Astrocyte (in vitro differentiated cells and primary cell): ENCODE data around the gene STIM1. TPM values are rescaled to one million over a fixed set of nuclear protein-coding genes. Genes with fewer than 3 reads are reported as not detected.

Source experiments
- DNase-seq: peaks from one replicate; pipeline ENCODE4 v3.0.0-alpha.2; 2010; ENCODE audit warnings: low read depth
- FAIRE-seq: peaks from 2 replicates; lab custom pipeline; 2011; peaks lifted over from hg19 to GRCh38; lab: Jason Lieb, UNC
- H2AFZ ChIP-seq: 2 replicates; pipeline ENCODE4 v1.6.0; 2012; ENCODE audit warnings: low read depth, low read length, inconsistent platforms
- H3K27ac ChIP-seq: 2 replicates; pipeline ENCODE4 v1.5.1; 2011; ENCODE audit warnings: low read depth, low read length, inconsistent platforms
- H3K27me3 ChIP-seq: 2 replicates; pipeline ENCODE4 v1.6.0; 2011; ENCODE audit warnings: low read length, inconsistent platforms; ENCODE audit not compliant: insufficient read depth
- H3K36me3 ChIP-seq: 2 replicates; pipeline ENCODE4 v1.5.1; 2011; ENCODE audit warnings: low read length, inconsistent platforms; ENCODE audit not compliant: insufficient read depth
- H3K4me1 ChIP-seq: 2 replicates; pipeline ENCODE4 v1.5.1; 2011; ENCODE audit warnings: low read length, inconsistent platforms; ENCODE audit not compliant: insufficient read depth
- H3K4me2 ChIP-seq: 2 replicates; pipeline ENCODE4 v1.6.0; 2012; ENCODE audit warnings: low read length, inconsistent platforms
- H3K4me3 ChIP-seq: 2 replicates; pipeline ENCODE4 v1.5.1; 2011; ENCODE audit warnings: low read depth, mild to moderate bottlenecking, low read length, inconsistent platforms; ENCODE audit not compliant: insufficient read depth
- H3K79me2 ChIP-seq: 2 replicates; pipeline ENCODE4 v1.6.0; 2012; ENCODE audit warnings: mild to moderate bottlenecking, low read length, inconsistent platforms; ENCODE audit not compliant: insufficient read depth
- H3K9ac ChIP-seq: 2 replicates; pipeline ENCODE4 v1.6.0; 2012; ENCODE audit warnings: mild to moderate bottlenecking, low read length, inconsistent platforms
- H3K9me3 ChIP-seq: 2 replicates; pipeline ENCODE4 v1.5.1; 2012; ENCODE audit warnings: low read depth, mild to moderate bottlenecking, low read length, inconsistent platforms; ENCODE audit not compliant: insufficient read depth
- H4K20me1 ChIP-seq: 2 replicates; pipeline ENCODE4 v1.6.0; 2012; ENCODE audit warnings: low read length, inconsistent platforms; ENCODE audit not compliant: insufficient read depth
- H3K27ac Mint-ChIP-seq: one replicate; pipeline ENCODE4 v1.8.0; 2021; ENCODE audit warnings: mild to moderate bottlenecking, mixed read lengths; ENCODE audit not compliant: unreplicated experiment
- H3K27me3 Mint-ChIP-seq: one replicate; pipeline ENCODE4 v1.8.0; 2021; ENCODE audit warnings: low read depth, mixed read lengths; ENCODE audit not compliant: unreplicated experiment
- H3K36me3 Mint-ChIP-seq: one replicate; pipeline ENCODE4 v1.8.0; 2021; ENCODE audit warnings: low read depth, mixed read lengths; ENCODE audit not compliant: unreplicated experiment
- H3K4me1 Mint-ChIP-seq: one replicate; pipeline ENCODE4 v1.8.0; 2021; ENCODE audit warnings: low read depth, mixed read lengths; ENCODE audit not compliant: unreplicated experiment
- H3K4me3 Mint-ChIP-seq: one replicate; pipeline ENCODE4 v1.8.0; 2021; ENCODE audit warnings: mild to moderate bottlenecking, moderate library complexity, mixed read lengths; ENCODE audit not compliant: unreplicated experiment
- H3K9me3 Mint-ChIP-seq: one replicate; pipeline ENCODE4 v1.8.0; 2021; ENCODE audit warnings: mild to moderate bottlenecking, mixed read lengths; ENCODE audit not compliant: unreplicated experiment
- EZH2 ChIP-seq: IDR thresholded peaks from 2 replicates; pipeline ENCODE4 v1.6.1; 2012; ENCODE audit warnings: mild to moderate bottlenecking, low read length, inconsistent platforms; ENCODE audit not compliant: insufficient read depth
- total RNA-seq: library from RNA; stranded (reverse); gene quantifications from 2 replicates; pipeline ENCODE4 v1.2.1, GENCODE V29; 2021
- TF ChIP-seq, protein P1 (sequence below): IDR thresholded peaks from 2 replicates; pipeline ENCODE4 v1.5.1; 2011; ENCODE audit warnings: low read depth, mild to moderate bottlenecking, inconsistent platforms, low read length, moderate library complexity; ENCODE audit not compliant: insufficient read depth

STIM1 gene
- total RNA-seq, 1 donor from 2014 or later = 42.9 TPM

DNA sequence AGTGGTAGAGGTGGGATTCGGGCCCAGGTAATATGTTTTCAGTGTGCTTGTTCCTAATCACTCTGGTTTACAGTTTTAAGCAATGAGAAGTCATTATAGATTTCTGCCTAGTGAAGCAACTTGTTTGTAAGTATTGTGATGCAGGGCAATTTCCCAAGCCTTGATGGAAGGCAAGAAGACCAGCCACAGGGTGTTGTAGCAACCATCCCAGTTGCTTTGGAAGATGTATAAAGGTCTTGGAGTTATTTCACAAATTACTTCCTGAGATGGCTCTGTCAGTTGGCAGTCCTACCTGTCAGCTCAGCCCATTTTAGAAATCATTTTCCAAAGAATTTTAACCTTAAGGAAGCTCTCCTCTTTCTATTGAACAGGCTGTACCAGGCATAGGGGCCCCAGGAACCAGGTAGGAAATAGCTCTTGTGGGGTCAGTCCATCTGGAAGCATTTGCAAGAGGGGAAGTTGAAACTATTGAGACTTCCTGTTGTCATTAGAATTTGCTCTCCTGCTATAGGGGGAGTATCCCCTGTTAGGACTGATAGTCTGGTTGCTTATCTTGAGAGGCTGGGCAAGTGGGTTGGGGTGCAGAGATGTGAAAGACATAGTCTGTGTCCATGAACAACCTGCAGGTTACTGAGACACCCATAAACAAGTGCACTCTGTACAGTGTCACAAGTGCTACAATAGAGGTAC, 47.9 kb downstream of the STIM1 start:
- no peak for TF ChIP-seq EZH2
- TF ChIP-seq, protein P1, sequence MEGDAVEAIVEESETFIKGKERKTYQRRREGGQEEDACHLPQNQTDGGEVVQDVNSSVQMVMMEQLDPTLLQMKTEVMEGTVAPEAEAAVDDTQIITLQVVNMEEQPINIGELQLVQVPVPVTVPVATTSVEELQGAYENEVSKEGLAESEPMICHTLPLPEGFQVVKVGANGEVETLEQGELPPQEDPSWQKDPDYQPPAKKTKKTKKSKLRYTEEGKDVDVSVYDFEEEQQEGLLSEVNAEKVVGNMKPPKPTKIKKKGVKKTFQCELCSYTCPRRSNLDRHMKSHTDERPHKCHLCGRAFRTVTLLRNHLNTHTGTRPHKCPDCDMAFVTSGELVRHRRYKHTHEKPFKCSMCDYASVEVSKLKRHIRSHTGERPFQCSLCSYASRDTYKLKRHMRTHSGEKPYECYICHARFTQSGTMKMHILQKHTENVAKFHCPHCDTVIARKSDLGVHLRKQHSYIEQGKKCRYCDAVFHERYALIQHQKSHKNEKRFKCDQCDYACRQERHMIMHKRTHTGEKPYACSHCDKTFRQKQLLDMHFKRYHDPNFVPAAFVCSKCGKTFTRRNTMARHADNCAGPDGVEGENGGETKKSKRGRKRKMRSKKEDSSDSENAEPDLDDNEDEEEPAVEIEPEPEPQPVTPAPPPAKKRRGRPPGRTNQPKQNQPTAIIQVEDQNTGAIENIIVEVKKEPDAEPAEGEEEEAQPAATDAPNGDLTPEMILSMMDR = no peak
- no peak overlapping the region for H3K27ac Mint-ChIP-seq

DNA sequence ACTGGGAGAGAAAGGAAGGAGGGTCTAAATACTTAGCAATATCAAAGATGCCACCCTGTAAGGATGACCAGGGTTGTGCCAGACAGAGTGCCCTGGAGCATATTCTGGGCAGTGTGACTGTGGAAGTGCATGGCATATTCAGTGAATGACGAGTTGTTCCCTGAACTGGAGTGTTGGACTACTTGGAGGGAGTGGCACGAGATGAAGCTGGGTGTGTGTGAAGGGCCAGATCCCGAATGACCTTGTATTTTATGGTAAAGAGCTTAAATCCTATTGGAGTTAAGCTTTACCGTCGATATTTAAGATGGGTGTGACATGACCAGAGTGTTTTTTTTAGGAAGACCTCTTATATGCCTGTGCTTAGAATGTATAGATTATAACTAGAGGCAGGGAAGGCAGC, 48.8 kb downstream of the STIM1 start:
- H3K9me3 ChIP-seq = no peaks in the 10 kb centered on the region
- DNase-seq (no peak), FAIRE-seq (no peak)
- no peak overlapping the region for H3K4me3 ChIP-seq
- H3K27ac ChIP-seq = no peak overlapping the region
- H3K4me1 ChIP-seq = peaks cover 7% of the 10 kb centered on the region
- no peak overlapping the region for H3K4me3 Mint-ChIP-seq
- H3K9me3 Mint-ChIP-seq = no peaks in the 10 kb centered on the region
- no peak overlapping the region for H3K9ac ChIP-seq
- no peaks in the 10 kb centered on the region for H3K27me3 Mint-ChIP-seq
- TF ChIP-seq, protein P1 = no peak
- TF ChIP-seq EZH2 = no peak
- no peaks in the 10 kb centered on the region for H3K36me3 ChIP-seq
- H3K27ac Mint-ChIP-seq = peak overlapping the region; percentile 91
- no peak overlapping the region for H2AFZ ChIP-seq
- H3K4me1 Mint-ChIP-seq = peaks cover 21% of the 10 kb centered on the region
- no peaks in the 10 kb centered on the region for H3K79me2 ChIP-seq
- H3K4me2 ChIP-seq = no peak overlapping the region
- no peaks in the 10 kb centered on the region for H3K27me3 ChIP-seq
- peaks cover 39% of the 10 kb centered on the region for H4K20me1 ChIP-seq
- H3K36me3 Mint-ChIP-seq = no peaks in the 10 kb centered on the region

More for the DNA sequence above, 47.9 kb downstream of the STIM1 start:
- Histone ChIP-seq H2AFZ (no peak overlapping the region), H3K4me1 (peaks cover 7% of the 10 kb centered on the region), H3K9ac (no peak overlapping the region), H3K4me2 (no peak overlapping the region), H3K4me3 (no peak overlapping the region), H3K36me3 (no peaks in the 10 kb centered on the region), H3K27me3 (no peaks in the 10 kb centered on the region), H3K79me2 (no peaks in the 10 kb centered on the region), H3K9me3 (no peaks in the 10 kb centered on the region), H3K27ac (no peak overlapping the region), H4K20me1 (peaks cover 34% of the 10 kb centered on the region)
- H3K9me3 Mint-ChIP-seq = no peaks in the 10 kb centered on the region
- H3K4me1 Mint-ChIP-seq = peaks cover 21% of the 10 kb centered on the region
- FAIRE-seq (no peak), DNase-seq (no peak)
- no peaks in the 10 kb centered on the region for H3K36me3 Mint-ChIP-seq
- no peaks in the 10 kb centered on the region for H3K27me3 Mint-ChIP-seq
- no peak overlapping the region for H3K4me3 Mint-ChIP-seq
